Measurements from ENCODE around the gene DOCK3.

GRCh38 chr3:51270559-51270958, 595.8 kb downstream of the DOCK3 start:
- no peak for TF ChIP-seq CTCF (IDR thresholded peaks at IDR 0.05 in 8 of 11, conservative IDR thresholded peaks at IDR 0.05 in 3 of 11)
- TF ChIP-seq POLR2AphosphoS5 (IDR thresholded peaks at IDR 0.05): no peak
- no peak for TF ChIP-seq POLR2A (IDR thresholded peaks at IDR 0.05)

Data from spleen (tissue), 7 donors.